ENCODE data around the gene SCP2. TPM values are rescaled to one million over a fixed set of nuclear protein-coding genes. Genes with fewer than 3 reads are reported as not detected.

Gene SCP2
- total RNA-seq, 1 donor from 2014 or later: 153 TPM

GRCh38 chr1:53026254-53026653, 99.2 kb downstream of the SCP2 start:
- no peak for DNase-seq (ENCODE audit: low spot score)

GRCh38 chr1:53031732-53032131, 104.7 kb downstream of the SCP2 start:
- no peak for DNase-seq (ENCODE audit: low spot score)

GRCh38 chr1:53037159-53037558, 110.1 kb downstream of the SCP2 start:
- no peak for DNase-seq (ENCODE audit: low spot score)

GRCh38 chr1:53038566-53038965, 111.5 kb downstream of the SCP2 start:
- DNase-seq (ENCODE audit: low spot score): no peak

- DNase-seq (ENCODE audit: low spot score): no peak
Observed at GRCh38 chr1:53043271-53043670, 116.2 kb downstream of the SCP2 start.

- no peak for DNase-seq (ENCODE audit: low spot score)
Observed at GRCh38 chr1:53044926-53045325, 117.8 kb downstream of the SCP2 start.

- DNase-seq (ENCODE audit: low spot score): no peak
Observed at GRCh38 chr1:53046930-53047329, 119.9 kb downstream of the SCP2 start.

GRCh38 chr1:53047737-53048736, 121.0 kb downstream of the SCP2 start:
- no peak for DNase-seq (ENCODE audit: low spot score)

GRCh38 chr1:53048960-53049573, 122.0 kb downstream of the SCP2 start:
- no peak for DNase-seq (ENCODE audit: low spot score)

GRCh38 chr1:53049574-53049967, 122.5 kb downstream of the SCP2 start:
- no peak for DNase-seq (ENCODE audit: low spot score)

GRCh38 chr1:53050310-53050709, 123.2 kb downstream of the SCP2 start:
- no peak for DNase-seq (ENCODE audit: low spot score)

- DNase-seq (ENCODE audit: low spot score): no peak
Observed at GRCh38 chr1:53051676-53052075, 124.6 kb downstream of the SCP2 start.

- no peak for DNase-seq (ENCODE audit: low spot score)
Observed at GRCh38 chr1:53057127-53057526, 130.1 kb downstream of the SCP2 start.

GRCh38 chr1:53060579-53060978, 133.5 kb downstream of the SCP2 start:
- no peak for DNase-seq (ENCODE audit: low spot score)

GRCh38 chr1:53061123-53061858, 134.2 kb downstream of the SCP2 start:
- DNase-seq (ENCODE audit: low spot score): peak; percentile 89

- DNase-seq (ENCODE audit: low spot score): peak; percentile 89
Observed at GRCh38 chr1:53061859-53062707, 135.0 kb downstream of the SCP2 start, which contains the start of gene PODN. Gene PODN (plus strand): TSS chr1:53062213. CDS start chr1:53069856, 7,643 bp downstream.

GRCh38 chr1:53062708-53063591, 135.9 kb downstream of the SCP2 start:
- peak; percentile 81 for DNase-seq (ENCODE audit: low spot score)

- DNase-seq (ENCODE audit: low spot score): peak; percentile 65
Observed at GRCh38 chr1:53063744-53064515, 136.9 kb downstream of the SCP2 start.

- DNase-seq (ENCODE audit: low spot score): peak; percentile 39
Observed at GRCh38 chr1:53065391-53065790, 138.3 kb downstream of the SCP2 start.

Measured in mesenteric fat pad (tissue), 1 donor.